GM21447 (cell line): ENCODE results near the gene VPS54.
"Not testable (repeated sequence)": the region's sequence is repeated elsewhere in the genome, so short reads cannot be mapped to it uniquely, and the experiment has no call there.

ENCODE experiments used
- ATAC-seq: cut with Tn5 transposase; IDR thresholded peaks from one replicate; pipeline ENCODE4 v1.9.1; 2021; ENCODE audit not compliant: unreplicated experiment

Gene VPS54

DNA sequence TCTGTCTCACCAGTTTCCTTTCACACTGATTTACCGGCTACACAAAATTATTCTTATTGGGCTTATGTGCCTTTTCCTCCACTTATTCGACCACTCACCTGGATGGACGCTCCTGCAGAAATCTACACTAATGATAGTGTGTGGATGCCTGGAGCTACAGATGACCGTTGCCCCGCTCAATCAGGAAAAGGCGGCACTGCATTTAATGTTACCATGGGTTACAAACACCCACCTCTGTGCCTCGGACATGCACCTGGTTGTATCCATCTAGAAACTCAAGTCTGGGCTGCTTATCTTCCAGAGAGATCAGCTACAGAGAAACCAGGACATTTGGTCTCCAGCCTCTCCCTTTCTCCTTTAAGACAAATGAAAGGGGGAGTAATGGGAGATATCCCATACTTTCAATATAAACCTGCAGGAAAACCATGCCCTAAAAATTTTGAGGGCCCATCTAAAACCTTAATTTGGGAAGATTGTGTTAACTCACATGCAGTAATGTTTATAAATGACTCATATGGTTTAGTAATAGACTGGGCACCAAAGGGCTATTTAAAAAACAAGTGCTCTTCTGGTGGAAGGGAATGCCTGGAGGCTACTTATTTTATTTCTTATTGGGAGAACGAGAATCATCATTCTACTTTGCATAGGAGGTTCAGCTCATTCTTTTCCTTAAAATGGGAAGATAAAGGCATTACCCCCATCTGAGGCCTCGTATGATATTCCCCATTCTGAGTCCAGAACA is 24.7 kb downstream of the VPS54 start:
- ATAC-seq: not testable (repeated sequence)

DNA sequence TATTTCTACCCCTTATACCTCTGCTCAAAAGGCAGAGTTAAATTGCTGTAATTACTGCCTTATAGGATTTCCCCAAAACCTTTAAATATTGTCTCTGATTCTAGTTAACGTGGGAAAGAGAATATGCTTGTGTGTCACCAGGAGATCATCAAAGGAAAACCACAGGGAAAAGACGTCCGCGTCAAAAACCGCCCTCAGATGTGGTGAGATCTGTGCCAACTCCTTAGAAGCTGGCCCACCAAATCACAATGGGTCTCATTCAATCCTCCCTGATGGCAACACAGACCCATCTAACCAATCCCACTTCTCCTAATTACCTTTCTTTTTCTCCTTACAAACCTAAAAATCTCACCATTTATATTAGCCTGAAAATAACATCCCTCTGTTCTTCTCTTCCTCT is 25.4 kb downstream of the VPS54 start:
- ATAC-seq: no peak

DNA sequence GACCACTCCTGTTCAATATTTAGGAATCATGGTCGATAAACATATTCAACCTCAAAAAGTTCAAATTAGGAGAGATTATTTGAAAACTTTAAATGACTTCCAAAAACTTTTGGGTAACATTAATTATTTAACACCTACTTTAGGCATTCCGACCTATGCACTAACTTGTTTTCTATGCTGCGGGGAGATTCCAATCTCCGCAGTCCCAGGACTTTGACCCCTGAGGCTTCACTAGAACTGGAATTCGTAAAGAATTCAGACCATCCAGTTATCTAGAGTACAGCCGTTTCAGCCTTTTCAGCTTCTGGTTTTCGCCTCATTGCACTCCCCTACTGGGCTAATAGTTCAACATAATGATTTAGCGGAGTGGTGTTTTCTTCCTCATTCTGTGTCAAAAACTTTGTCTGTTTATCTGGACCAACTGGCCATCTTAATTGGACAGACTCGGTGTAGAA is 26.1 kb downstream of the VPS54 start:
- ATAC-seq: not testable (repeated sequence)

DNA sequence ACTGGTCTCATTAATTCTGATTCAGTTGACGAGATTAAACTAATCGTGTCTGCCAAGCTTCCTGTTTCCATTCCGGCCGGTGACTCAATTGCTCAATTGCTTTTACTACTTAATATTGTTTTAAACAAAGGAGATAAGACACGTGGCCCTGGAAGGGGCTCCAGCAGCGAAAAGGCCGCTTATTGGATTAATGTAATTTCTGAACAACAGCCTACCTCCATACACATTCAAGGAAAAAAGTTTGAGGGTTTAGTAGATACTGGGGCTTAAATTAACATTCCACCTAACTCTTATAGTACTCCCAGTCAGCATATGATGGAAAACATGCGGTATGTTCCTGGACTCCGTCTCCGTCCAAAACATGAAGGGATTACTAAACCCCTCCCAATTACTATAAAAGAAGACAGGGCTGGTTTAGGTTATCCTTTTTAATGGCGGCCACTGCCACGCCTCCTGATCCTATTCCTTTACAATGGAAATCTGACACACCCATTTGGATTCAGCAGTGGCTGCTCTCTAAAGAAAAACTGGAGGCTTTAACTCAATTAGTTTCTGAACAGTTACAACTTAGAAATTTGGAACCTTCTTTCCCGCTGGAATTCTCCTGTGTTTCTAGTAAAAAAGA is 27.1 kb downstream of the VPS54 start:
- no peak for ATAC-seq

DNA sequence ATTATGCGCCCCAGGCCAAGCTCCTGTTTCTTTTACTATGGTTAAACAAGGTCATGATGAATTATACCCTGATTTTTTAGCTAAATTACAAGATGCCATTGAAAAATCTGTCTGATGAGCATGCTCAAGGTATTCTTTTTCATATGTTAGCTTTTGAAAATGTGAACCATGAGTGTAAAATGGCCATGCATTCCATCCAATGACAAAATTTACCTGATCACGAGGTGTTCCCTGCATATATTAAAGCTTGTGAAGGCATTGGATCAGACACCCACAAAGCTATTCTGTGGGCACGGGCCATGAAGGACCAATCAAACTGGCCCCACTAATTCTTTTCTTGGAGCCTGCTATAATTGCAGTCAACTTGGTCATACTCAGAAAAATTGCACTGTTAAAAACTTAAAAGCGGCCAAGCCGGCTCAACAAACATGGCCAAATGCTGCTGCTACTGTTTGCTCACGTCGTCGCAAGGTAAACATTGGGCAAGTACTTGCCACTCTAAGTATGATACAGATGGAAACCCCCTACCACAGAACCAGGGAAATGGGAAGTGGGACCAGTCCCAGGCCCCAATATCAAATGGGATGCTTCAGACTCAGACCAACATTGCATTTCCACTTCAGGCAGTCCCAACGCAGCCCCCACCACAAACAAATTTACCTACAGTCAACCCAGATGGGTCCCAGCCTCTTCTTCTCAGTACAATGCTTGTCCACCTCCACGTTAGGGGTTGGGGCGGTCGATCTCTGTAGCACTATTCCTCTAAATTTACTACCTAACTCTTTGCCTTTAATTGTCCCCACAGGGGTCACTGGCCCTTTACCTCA is 27.8 kb downstream of the VPS54 start:
- ATAC-seq: not testable (repeated sequence)

DNA sequence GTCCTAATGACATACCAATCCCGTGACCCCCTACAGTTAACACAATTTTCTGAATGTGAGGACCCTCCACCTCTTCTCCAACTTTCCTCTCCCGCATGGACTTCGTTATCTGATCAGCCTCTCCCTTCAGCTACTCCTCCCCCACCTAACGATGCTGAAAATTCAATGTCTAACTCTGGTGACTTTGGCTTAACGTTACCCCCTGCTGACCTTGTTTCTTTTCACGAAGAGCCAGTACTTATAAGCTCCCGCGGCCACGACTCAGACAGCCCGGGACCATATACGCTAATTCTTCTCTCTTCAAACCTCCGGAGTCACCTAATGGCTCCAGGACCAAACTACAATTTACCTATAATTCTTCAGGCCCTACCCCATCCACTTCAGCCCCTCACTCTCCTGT is 29.2 kb downstream of the VPS54 start:
- no peak for ATAC-seq

DNA sequence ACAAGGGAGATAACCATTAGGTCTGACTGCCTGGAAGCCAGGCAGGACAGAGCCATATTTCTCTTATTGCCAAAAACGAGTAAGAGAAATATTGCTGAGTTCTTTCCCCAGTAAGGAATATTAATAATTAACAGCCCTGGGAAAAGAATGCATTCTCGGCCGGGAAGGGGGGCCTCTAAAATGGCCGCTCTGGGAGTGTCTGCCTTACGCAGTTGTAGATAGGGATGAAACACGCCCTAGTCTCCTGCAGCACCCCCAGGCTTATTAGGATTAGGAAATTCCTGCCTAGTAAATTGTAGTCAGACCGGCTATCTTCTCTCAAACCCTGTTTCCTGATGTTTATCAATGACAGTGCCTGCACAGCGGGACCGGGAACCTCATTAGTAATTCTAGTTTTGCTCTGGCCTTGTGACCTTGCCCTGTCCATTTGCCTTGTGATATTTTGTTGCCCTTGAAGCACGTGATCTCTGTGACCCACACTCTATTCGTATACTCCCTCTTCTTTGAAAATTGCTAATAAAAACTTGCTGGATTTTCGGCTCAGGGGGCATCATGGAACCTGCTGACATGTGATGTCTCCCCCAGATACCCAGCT is 30.3 kb downstream of the VPS54 start:
- not testable (repeated sequence) for ATAC-seq

DNA sequence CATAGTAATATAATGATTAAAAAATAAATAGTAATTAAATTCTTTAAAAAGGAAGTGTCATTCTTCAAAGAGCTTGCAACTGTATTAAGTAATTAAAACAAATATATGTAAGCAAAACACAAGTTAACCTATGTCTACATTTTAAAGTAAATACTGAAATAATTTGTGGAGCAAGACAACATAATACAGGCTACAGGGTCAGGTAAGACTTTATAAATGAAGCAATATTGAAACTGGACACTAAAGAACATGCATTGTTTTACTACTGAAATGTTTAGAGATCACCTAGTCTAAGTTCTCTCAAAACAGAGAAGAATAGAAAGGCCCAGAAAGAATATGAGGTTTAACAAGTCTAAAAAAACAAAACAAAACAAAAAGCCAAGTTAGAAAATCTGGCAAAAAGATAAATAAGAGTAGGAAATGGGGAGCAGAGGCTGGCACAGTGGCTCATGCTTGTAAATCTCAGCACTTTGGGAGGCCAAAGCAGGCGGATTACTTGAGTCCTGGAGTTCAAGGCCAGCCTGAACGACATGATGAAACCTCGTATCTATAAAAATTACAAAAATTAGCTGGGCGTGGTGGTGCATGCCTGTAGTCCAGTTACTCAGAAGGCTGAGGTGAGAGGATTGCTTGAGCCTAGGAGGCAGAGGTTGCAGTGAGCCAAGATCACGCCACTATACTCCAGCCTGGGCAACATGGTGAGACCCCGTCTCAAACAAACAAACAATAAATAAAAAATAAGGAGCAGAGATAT is 34.4 kb downstream of the VPS54 start:
- no peak for ATAC-seq

DNA sequence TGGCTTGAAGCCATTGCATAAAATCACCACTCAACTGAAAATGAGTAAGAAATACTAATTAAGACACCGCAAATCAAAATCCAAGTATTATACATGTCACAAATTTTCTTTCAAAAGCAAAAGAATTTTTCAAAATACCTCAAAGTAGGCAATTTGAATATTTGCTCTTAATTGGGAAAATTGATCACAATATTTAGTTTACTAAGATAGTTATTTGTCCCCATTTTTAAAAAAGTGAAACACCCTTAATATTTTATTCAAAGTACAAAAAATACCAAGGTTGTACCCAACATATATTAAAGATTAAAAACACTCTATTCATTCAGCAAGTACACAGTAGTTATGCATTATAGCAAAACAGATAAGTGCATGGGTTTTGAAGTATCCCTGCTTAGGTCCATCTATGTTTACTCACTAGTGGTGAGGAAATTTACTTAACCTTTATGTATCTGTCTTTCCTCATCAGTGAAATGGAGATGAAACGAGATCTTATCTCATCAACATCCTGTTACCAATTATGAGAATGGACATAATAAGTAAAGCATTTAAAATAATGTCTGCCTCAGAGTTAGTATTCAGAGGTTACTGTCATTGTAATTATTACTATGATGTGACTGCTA is 35.1 kb downstream of the VPS54 start:
- no peak for ATAC-seq

DNA sequence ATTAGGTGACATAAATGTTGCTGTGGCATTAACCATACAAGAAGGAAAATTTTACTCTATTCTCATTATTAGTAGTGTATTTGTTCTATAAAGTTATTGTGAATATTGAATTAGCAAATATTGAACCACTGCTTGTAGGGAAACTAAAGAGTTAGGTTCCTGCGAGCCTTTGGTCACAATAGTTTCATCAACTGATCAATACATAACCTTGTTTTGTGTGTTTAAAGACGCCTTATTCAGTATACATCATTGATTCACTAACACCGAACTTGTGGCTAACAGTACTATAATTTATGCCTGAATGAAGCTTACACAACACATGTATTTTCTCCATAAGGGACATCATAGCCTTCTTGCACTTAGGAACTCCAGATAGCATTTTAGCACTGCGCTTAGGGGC is 36.9 kb downstream of the VPS54 start:
- no peak for ATAC-seq

DNA sequence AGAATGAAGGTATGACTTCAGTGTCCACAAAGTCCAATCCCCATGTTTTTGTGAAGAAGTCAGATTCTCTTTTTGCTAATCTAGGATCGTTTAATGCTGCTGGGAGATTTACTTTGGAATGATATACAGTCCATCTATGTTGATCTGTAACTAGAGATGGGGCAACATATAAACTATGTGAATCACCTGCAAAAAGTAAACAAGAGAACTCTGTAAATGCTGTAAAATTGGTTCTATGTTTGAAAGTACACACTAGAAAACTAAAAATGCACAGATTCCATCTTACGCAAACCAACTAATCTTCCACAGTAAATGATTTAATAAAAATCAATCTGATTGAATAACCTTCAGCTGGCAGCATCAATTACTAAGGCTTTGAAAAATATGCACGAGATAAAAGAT is 37.5 kb downstream of the VPS54 start:
- ATAC-seq: no peak

DNA sequence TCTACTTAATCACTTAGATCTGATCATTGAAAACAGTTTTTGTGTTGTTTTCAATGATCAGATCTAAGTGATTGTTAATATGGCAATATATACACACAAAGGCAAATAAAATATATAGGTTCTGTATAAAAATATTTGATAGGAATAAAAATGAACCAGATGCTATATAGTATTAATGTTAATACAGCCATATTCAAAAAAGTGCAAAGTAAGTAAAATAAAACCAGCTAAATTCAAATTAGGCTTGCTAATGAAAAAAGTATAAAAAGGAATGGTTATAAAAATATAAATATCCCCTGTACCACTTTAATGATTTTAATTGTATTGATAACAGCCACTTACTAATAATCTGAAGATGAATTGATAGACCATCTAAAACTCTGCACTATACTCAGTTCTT is 38.4 kb downstream of the VPS54 start:
- ATAC-seq: no peak

DNA sequence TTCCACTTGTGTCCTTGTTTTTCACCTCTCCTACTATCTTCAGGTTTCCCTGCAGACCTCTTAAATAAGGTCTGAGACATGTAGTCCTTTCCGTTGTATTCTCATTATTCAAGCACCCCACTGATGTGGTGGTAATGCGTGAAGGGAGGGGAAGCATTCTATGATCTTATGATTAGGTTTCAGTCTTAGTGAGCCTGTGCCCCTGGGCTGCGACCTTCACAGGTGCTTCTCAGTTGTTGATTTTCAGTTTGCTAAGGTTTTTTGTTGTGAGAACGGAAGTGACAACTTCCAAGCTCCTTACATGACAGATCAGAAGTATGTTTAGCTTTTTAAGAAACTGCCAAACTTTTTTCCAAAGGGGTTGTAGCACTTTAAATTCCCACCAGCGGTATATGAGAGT is 41.3 kb downstream of the VPS54 start:
- peak; percentile 80 for ATAC-seq

DNA sequence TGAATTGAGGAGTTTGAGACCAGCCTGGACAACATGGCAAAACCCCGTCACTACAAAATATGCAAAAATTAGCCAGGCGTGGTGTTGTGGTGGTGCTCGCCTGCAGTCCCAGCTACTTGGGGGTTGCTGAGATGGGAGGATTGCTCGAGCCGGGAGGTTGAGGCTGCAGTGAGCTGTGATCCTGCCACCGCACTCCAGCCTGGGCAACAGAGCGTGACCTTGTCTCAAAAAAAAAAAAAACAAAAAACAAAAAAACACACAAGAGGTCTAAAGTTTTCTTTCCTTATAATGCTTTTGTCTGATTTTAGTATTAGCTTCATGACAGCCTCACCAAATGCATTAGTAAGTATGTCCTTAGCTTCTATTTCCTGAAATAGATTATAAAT is 43.1 kb downstream of the VPS54 start:
- no peak for ATAC-seq

DNA sequence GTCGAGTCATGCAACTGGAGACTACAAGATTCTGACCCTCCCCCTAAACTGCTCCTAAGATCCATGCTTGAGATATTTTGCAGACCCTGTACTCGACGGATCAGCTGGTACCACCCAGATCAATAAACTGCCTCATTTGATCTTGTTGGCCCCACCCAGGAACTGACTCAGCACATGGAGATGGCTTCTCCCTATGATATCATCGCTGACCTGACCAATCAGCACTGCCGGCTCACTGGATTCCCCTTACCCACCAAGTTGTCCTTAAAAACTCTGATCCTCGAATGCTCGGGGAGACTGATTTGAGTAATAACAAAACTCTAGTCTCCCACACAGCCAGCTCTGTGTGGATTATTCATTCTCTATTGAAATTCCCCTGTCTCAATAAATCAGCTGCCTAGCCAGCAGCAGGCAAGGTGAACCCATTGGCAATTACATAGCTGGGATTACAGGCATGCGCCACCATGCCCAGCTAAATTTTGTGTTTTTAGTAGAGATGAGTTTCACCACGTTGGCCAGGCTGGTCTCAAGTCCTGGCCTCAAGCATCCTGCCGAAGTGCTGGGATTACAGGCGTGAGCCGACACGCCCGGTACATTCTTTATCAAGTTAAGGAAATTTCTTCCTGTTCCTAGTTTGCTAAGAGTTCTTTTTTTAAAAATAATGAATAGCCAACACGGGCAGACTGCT is 43.6 kb downstream of the VPS54 start:
- no peak for ATAC-seq

DNA sequence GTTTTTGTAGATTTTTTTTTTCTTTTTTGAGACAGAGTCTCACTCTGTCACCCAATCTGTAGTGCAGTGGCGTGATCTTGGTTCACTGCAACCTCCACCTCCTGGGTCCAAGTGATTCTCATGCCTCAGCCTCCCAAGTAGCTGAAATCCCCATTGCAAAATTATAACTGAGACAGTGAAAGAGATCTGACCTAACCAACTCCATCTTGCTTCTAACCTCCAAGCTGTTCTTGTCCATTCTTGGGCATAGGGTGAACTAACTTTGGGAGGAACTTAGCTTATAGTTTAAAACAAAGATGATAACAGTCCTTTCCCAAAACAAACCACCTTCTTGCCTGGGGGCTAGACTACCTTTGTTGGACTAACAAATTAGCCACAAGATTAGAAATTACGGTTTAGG is 44.2 kb downstream of the VPS54 start:
- not testable (repeated sequence) for ATAC-seq

DNA sequence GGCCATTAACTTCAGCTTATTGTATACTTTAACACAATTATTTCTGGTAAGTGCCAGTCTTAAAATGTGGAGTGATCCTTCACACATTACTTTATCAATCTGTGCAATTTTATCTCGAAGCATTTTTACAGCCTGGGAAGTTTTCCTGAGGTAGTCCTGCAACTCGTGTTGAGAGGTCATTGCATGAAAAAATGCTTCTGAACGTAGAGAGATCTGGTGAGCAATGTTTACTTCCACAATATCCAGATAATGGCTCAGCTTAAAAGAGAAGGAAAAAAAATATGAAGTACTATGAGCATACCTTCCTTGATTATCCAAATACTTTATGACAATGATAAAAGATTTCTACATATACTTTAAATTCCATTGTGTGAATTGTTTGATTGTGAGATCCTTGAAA is 57.0 kb downstream of the VPS54 start:
- no peak for ATAC-seq

DNA sequence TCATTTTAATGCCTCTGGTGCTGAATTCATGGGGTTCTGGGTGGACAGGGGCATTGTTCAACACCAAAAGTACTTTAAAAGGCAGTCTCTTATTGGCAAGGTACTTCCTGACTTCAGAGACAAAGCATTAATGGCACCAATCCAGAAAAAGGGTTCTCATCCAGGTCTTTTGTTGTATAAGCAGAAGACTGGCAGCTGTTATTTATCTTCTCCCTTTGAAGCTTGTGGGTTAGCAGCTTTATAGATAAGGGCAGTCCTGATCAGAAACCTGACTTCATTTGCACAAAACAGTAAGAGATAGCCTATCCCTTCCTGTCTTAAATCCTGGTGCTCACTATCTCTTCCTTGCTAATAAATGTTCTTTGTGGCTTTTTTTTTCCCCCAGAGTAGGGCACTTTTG is 68.8 kb downstream of the VPS54 start:
- no peak for ATAC-seq

DNA sequence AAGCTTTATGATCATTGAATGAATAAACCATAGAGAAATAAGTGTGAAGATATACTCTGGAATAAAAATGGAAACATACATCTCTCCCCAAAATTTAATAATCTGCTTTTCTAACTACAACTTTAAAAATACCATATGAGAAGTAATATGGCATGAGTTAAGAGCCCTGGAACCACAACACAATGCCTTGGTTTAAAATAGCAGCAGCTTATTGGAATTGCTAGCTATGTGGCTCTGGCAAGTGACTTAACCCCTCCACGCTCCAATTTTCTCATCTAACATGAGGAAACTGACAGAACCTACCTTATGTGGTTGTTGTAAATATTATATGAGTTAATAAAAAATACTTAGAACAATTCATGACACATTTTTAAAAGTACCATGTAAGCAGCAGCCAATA is 76.4 kb downstream of the VPS54 start:
- no peak for ATAC-seq

DNA sequence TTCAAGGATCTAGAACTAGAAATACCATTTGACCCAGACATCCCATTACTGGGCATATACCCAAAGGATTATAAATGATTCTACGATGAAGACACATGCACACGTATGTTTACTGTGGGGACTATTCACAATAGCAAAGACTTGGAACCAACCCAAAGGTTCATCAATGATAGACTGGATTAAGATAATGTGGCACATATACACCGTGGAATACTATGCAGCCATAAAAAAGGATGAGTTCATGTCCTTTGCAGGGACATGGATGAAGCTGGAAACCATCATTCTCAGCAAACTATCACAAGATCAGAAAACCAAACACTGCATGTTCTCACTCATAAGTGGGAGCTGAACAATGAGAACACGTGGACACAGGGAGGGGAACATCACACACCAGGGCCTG is 87.1 kb downstream of the VPS54 start:
- ATAC-seq: not testable (repeated sequence)
